Memory B cell (primary cell): ENCODE data around the gene MUC5AC.

Source experiments
- ATAC-seq: fragments of 150-1000 bp; cut with Tn5 transposase; 2 replicates; pipeline ENCODE4 v1.10.0; 2021; ENCODE audit warnings: low read depth, mild to moderate bottlenecking, moderate library complexity
- DNase-seq, 2 donors: peaks; one replicate each; pipeline ENCODE4 v3.0.0; 2022; ENCODE audit warnings: low spot score in 2 of 2
- H3K27ac Mint-ChIP-seq: one replicate; pipeline ENCODE4 v1.8.0; 2022; ENCODE audit warnings: mild to moderate bottlenecking, moderate library complexity, mixed read lengths
- H3K27me3 Mint-ChIP-seq: one replicate; pipeline ENCODE4 v1.8.0; 2022; ENCODE audit warnings: mixed read lengths
- H3K36me3 Mint-ChIP-seq: one replicate; pipeline ENCODE4 v1.8.0; 2022; ENCODE audit warnings: mild to moderate bottlenecking, mixed read lengths
- H3K4me1 Mint-ChIP-seq: one replicate; pipeline ENCODE4 v1.8.0; 2022; ENCODE audit warnings: mixed read lengths
- H3K4me3 Mint-ChIP-seq: one replicate; pipeline ENCODE4 v1.8.0; 2022; ENCODE audit warnings: mild to moderate bottlenecking, moderate library complexity, mixed read lengths
- H3K9me3 Mint-ChIP-seq: one replicate; pipeline ENCODE4 v1.8.0; 2022; ENCODE audit warnings: mixed read lengths

MUC5AC gene

DNA sequence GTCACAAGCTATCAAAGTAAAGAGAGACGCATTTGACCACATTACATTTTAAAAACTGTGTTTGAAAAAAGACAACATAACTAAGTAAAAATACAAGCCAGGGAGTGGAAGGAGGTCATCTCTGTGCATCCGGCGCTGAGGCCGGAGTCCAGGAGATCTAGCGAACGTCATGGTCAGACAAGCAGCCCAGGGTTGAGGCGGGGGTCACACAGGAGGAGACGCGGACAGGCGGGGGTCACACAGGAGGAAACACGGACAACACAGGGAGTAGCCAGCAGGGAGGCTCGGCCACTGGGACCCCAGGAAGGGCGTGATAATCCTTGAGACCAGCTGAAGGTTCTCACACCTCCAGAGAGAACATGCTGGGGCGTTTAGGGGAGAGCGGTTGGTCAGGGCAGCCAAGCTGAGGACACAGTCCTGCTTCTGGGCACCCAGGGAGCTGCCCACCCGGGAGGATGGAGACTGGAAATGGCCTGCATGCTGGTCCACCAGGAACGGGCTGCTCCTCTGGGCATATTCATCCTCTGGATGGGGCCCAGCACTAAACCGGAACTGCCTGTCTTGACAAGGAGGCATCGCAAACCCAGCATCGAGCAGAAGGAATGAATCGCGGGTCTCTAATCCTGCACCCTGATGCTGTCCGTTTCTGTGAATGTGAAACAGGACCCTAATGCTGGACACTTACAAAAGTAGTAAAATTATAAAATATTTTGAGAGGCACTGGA is 40.9 kb upstream of the MUC5AC start:
- ATAC-seq (no peak), DNase-seq (no peak)
- peaks cover 9% of the 10 kb centered on the region for H3K27me3 Mint-ChIP-seq
- H3K27ac Mint-ChIP-seq, result no peak overlapping the region
- no peaks in the 10 kb centered on the region for H3K36me3 Mint-ChIP-seq
- peaks cover 2% of the 10 kb centered on the region for H3K4me1 Mint-ChIP-seq
- no peak overlapping the region for H3K4me3 Mint-ChIP-seq
- no peaks in the 10 kb centered on the region for H3K9me3 Mint-ChIP-seq

DNA sequence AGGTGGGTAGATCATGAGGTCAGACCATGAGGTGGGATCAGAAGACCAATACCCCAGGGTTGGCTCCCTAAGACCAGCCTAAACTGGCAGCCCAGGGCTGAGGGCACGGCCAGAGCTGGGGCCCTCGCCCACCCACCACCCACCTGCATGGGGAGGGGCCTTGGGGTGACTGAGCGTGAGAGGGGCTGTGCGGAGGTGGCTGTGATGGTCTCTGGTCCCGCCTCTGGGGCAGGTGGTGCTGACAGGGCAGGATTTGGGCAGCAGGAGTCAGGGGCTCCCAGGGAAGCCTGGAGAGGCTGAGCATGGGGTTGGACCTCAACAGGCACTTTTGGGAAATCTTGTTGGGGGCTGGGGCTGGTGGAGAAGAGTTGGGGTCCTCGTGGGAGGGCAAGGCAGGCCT is 39.8 kb upstream of the MUC5AC start:
- DNase-seq (no peak), ATAC-seq (no peak)
- Mint-ChIP-seq H3K9me3 (no peaks in the 10 kb centered on the region), H3K27me3 (peaks cover 12% of the 10 kb centered on the region), H3K27ac (no peak overlapping the region), H3K36me3 (peaks cover 2% of the 10 kb centered on the region), H3K4me3 (no peak overlapping the region), H3K4me1 (peaks cover 5% of the 10 kb centered on the region)

DNA sequence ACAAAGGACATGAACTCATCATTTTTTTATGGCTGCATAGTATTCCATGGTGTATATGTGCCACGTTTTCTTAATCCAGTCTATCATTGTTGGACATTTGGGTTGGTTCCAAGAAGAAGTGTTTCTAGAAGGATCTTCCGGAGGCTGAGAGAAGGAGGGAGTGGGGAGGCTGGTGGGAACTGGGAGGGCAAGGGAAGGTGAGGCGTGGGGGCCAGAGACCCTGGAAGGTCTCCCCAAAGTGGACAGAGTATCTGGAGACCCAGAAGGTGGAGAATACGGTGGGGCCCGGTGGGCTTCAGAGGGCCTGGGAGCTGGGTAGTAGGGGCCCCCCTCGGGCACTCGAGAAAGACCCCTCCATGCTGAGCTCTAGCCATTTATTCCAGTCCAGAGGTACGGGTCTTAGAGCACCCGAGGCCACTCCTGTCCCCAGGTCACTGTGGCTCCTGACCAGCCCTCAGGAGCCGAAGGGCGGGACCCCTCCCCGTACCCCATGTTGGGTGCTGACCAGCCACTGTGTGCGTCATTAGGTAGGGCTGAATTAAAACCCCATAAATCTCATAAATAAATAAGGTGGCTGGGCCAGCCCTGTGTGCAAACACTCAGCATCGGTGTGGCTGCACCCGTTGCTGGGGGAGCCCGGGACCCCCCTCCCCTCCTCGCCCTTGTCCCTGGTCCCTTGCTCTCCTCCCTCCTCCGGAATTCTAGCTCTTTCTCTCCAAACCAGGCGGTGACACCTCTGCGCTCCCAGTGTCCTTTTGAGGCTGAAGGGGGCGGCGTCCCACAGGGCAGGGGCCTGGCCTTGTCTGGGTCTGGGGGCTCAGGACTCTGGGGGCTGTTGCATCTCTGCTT is 38.8 kb upstream of the MUC5AC start:
- Mint-ChIP-seq H3K27me3 (peaks cover 16% of the 10 kb centered on the region), H3K36me3 (peaks cover 4% of the 10 kb centered on the region)

DNA sequence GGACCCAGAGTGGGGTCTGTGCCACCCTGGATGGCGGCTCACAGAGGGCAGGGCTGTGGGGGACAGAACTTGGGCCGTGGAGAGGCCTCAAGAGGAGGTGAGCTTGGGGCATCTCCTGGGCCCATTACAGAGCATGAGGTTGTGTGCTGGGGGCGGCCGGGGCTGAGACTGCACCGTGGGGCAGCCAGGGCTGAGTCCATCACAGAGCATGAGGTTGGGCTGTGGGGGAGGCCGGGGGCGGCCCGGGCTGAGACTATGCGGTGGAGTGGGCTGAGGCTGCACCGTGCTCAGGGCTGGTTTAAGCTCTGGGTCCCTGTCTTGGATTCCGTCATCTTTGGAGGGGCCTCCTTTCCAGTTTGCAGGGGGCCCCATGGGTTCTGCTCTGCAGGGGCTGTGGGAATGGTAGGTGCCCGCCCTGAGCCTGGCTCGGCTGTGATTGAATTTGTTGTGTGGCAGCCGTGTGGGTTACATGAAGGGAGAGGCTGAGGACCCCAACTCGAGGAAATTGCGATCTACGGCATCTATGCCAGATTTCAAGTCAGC is 38.1 kb upstream of the MUC5AC start:
- Mint-ChIP-seq H3K9me3 (peaks cover 6% of the 10 kb centered on the region), H3K36me3 (peaks cover 9% of the 10 kb centered on the region), H3K4me1 (peaks cover 12% of the 10 kb centered on the region), H3K27me3 (peaks cover 21% of the 10 kb centered on the region), H3K27ac (no peak overlapping the region), H3K4me3 (no peak overlapping the region)
- no peak for ATAC-seq
- no peak for DNase-seq

More for the DNA sequence above, 38.8 kb upstream of the MUC5AC start:
- Mint-ChIP-seq H3K4me3 (no peak overlapping the region), H3K4me1 (peaks cover 8% of the 10 kb centered on the region), H3K27ac (no peak overlapping the region), H3K9me3 (no peaks in the 10 kb centered on the region)
- ATAC-seq (no peak), DNase-seq (no peak)

DNA sequence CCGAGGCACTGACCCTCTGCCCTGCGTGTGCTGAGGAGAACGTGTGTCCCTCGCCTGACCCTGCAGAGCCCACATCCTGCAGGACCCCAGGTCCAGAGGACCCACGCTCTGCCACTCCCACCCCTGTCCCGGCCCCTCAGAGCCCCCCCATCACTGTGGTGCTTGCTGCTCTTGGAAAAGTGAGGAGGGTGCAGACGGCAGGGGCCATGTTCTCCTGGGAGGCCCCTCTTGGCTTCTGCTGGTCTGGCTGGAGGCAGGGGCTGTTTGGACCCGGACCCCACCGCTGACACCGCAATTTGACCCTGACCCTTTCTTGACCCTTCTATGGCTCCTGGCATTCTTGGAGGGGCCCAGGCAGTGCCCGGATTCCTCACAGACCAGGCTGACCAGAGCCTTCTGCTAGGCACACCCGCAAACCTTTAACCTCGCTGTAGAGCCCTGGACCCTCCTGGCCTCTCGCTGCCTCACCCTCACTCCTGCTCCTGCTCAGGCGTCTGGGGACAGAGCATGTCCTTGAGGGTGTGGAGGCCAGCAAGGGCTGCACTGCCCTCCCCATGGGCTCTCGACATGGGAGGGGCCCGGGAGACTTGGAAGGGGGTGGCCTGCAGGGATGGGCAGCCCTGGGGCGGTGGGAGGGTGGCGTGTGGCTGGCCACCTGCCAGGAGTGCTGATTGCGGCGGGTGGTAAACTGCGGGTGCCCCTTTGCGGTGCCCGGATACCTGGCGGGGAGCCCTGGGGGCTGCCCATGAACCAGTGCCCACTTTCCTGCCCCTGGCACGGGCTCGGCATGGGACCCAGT is 37.0 kb upstream of the MUC5AC start:
- Mint-ChIP-seq H3K4me1 (peaks cover 12% of the 10 kb centered on the region), H3K36me3 (peaks cover 11% of the 10 kb centered on the region), H3K9me3 (peaks cover 14% of the 10 kb centered on the region), H3K27me3 (peaks cover 31% of the 10 kb centered on the region), H3K4me3 (no peak overlapping the region), H3K27ac (no peak overlapping the region)
- DNase-seq, result no peak
- ATAC-seq, result no peak

DNA sequence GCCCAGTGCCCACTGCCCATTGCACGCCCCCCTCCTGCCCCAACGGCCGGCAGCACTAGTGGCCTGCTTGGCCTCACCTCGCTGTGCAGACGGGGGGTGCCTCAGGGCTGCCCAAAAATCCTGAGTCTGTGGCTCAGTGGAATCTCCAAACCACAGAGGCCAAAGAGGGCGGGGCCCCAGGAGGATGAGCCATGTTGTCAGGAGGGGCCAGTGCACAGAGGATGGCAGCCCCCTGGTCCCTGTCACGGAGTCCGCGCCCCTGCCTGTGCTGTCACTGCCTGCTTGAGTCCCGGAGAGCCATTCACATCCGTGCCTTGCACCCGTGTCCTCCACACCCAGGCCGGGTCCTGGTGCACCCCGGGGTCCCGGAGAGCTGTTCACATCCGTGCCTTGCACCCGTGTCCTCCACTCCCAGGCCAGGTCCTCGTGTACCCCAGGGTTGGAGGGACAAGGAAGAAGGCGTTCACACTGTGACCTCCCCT is 36.4 kb upstream of the MUC5AC start:
- no peak for DNase-seq
- H3K4me3 Mint-ChIP-seq, result no peak overlapping the region
- H3K27ac Mint-ChIP-seq, result no peak overlapping the region
- H3K4me1 Mint-ChIP-seq, result peaks cover 12% of the 10 kb centered on the region
- no peak for ATAC-seq
- peaks cover 14% of the 10 kb centered on the region for H3K9me3 Mint-ChIP-seq
- peaks cover 11% of the 10 kb centered on the region for H3K36me3 Mint-ChIP-seq
- peaks cover 31% of the 10 kb centered on the region for H3K27me3 Mint-ChIP-seq

DNA sequence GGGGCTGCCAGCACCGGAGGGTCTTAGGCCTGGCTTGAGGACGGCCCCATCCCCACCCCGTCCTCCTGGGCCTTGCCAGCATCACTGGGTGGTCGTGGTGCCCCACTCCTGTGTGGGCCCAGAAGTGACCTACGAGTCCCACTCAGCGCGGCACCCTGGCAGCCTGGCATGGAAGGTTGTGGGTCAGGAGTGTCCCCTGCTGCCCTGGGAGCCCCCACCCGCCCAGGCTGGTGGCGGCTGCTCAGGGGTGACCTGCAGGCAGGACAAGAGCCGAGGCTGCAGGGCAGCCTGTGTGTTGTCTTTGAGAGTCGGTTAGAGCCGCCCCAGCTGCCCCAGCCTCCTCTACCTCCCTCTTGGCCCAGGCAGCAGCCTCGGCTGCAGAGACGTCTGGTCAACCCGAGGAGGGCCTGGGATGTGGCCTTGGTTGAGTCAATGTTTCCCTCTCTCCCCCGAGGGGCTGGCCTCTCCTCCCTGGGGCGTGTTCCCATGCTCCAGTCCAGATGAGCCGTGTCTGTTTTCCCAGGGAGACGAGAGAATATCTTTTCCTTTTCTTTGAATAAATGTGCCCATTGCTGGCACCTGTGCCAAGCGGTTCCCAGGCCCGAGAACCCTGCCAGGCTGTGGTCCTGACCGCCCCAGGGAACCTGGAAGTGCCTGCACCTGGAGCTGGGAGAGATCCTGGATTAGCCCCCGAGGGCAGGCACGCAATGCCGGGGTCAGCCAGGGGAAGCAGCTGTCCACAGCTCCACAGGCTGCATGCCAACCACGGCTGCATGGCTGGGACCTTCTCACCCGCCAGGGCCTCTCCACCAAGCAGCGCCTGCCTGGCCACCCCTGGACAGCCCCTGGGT is 35.7 kb upstream of the MUC5AC start:
- Mint-ChIP-seq H3K27me3 (peaks cover 28% of the 10 kb centered on the region), H3K9me3 (peaks cover 14% of the 10 kb centered on the region), H3K4me1 (peaks cover 12% of the 10 kb centered on the region), H3K27ac (no peak overlapping the region), H3K36me3 (peaks cover 11% of the 10 kb centered on the region), H3K4me3 (no peak overlapping the region)
- DNase-seq (no peak), ATAC-seq (no peak)

DNA sequence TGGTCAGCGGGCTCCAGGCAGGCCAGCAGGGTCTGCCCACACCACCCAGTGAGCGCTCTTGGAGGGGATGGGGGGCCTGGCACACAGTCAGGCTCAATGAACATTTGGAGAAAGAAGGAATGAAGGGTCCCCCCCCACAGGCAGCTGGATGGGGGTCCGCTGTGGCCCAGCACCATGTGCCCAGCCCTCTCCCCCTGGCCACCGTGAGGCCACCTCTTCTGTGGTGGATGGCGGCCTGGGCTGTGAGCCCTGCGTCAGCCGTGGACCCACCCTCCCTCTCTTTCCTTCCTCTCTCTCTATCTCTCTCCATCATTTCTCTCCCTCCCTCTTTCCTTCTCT is 35.1 kb upstream of the MUC5AC start:
- no peak for ATAC-seq
- Mint-ChIP-seq H3K4me1 (peaks cover 12% of the 10 kb centered on the region), H3K27ac (no peak overlapping the region), H3K27me3 (peaks cover 28% of the 10 kb centered on the region), H3K9me3 (peaks cover 14% of the 10 kb centered on the region), H3K4me3 (no peak overlapping the region), H3K36me3 (peaks cover 11% of the 10 kb centered on the region)
- no peak for DNase-seq

DNA sequence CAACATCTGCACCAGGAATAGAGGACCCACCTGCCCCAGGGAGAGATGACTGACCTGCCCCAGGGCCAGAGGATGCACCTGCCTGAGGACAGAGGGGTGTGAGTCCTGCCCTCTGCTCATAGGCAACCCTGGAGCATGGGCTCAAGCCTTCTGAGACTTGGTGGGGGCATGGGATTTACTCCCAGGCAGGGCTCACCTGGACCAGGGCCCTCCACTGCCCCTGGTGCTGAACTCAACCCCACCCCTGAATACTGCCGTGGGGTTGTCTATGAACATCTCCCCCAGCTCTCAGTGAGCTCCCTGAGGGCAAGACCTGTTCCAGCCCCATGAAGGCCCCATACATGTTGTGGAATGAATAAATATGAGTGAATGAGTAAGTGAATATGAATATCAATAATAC is 33.8 kb upstream of the MUC5AC start:
- DNase-seq, result no peak
- Mint-ChIP-seq H3K27ac (no peak overlapping the region), H3K9me3 (peaks cover 14% of the 10 kb centered on the region), H3K27me3 (peaks cover 26% of the 10 kb centered on the region), H3K36me3 (peaks cover 11% of the 10 kb centered on the region), H3K4me3 (no peak overlapping the region), H3K4me1 (peaks cover 12% of the 10 kb centered on the region)
- no peak for ATAC-seq

DNA sequence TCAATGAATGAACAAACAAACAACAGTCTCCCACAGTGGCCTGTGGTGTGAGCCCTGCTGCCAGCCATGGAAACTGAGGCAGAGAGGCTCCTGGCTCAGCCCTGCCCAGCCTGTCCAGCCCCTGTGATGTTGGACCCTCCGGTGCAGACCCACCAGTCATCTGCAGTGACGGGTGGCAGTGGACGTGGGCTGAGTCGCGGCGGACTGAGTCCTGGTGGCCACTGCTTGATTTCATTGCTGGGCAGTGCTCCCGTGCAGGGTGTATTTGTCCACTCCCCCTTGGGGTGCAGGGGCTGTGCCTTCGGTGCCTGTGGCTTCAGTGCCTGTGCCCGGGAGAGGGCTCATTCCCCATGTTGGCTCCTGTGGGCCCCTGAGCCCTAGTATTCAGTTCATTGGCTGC is 31.9 kb upstream of the MUC5AC start:
- H3K9me3 Mint-ChIP-seq, result peaks cover 14% of the 10 kb centered on the region
- peaks cover 12% of the 10 kb centered on the region for H3K4me1 Mint-ChIP-seq
- no peak overlapping the region for H3K4me3 Mint-ChIP-seq
- DNase-seq, result no peak
- ATAC-seq, result no peak
- H3K36me3 Mint-ChIP-seq, result peaks cover 11% of the 10 kb centered on the region
- peaks cover 25% of the 10 kb centered on the region for H3K27me3 Mint-ChIP-seq
- H3K27ac Mint-ChIP-seq, result no peak overlapping the region

DNA sequence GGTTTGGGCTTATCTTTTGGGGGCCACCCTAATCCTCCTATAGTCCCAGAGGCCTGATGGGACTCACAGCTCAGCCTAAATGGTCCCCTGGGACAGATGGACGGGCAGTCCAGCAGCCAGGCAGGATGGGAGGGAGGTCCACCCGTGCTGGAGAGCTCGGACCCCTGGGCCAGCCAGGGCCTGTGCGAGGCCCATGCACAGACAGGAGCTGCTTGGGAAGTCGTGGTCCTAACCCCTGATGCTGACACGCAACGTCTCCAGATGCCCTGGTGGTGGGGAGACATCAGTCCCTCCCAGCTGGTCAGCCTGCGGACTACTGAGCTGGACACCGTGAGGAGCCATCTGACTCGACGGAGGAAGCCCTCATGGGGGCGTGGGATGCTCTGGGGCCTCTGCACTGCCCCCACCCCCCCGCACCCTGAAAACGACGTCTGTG is 31.2 kb upstream of the MUC5AC start:
- Mint-ChIP-seq H3K4me1 (peaks cover 12% of the 10 kb centered on the region), H3K27me3 (peaks cover 25% of the 10 kb centered on the region), H3K9me3 (peaks cover 14% of the 10 kb centered on the region), H3K36me3 (peaks cover 11% of the 10 kb centered on the region), H3K4me3 (no peak overlapping the region), H3K27ac (no peak overlapping the region)
- DNase-seq (no peak), ATAC-seq (no peak)

DNA sequence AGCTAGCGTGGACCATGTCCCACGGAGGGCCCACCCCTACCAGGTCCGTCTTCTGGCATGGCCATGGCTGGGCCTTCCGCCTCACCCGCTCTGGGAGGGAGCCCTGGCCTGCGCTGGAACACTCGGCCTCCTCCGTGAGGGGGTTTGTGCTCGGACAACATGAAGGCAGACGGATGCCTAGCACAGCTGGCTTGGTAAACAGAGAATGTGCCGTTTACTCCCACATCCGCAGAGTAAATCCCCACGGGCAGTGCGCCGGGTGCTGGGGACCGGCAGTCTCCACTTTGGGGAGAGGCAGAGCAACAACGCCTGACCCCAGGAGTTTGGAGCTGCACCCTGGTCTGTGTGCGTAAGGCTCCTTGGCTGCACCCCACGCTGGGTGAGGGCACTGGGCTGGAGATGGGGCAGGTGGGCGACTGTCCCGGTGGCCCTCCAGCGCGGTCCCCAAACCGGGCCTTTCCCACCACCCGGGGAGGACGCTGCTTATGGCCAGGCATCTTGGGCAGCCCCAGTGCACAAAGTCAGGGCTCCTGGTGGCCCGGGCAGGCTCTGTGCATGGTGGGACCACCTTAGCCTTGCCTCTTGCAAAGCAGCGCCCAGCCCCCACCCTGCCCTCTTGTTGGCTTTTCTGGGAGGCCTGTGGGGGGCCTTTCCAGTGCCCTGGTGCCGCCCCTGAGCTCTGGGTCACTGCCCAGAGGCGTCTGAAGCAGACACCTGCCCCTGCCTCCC is 30.7 kb upstream of the MUC5AC start:
- Mint-ChIP-seq H3K36me3 (peaks cover 11% of the 10 kb centered on the region), H3K27ac (no peak overlapping the region), H3K4me1 (peaks cover 12% of the 10 kb centered on the region), H3K4me3 (no peak overlapping the region), H3K9me3 (peaks cover 14% of the 10 kb centered on the region), H3K27me3 (peaks cover 31% of the 10 kb centered on the region)
- DNase-seq, result no peak
- no peak for ATAC-seq
